ENCODE results near the gene ATP7B. TPM values are rescaled to one million over a fixed set of nuclear protein-coding genes. Genes with fewer than 3 reads are reported as not detected.

Gene ATP7B
- total and polyA plus RNA-seq, 2 of the 4 experiments (the other 2 are of a cell fraction) = 2.7 to 2.9 TPM

GRCh38 chr13:52036037-52036436 is 24.8 kb upstream of the ATP7B start:
- Histone ChIP-seq H3K79me1 (ENCODE audit: low read depth in 1 of 2, low read length in 2 of 2) (peaks cover 5 to 7% of the 10 kb centered on the region in 2 experiments; a peak in 1 of 4 replicates), H3K4me1 (ENCODE audit: control insufficient read depth, insufficient read depth, low read length) (no peaks in the 10 kb centered on the region), H3K27ac (ENCODE audit: insufficient read depth, low read length) (no peak overlapping the region), H3K27me3 (ENCODE audit: control insufficient read depth, insufficient read depth, low read length) (no peaks in the 10 kb centered on the region), H2AFZ (replicated peaks; ENCODE audit: low read length, poor library complexity) (no peak overlapping the region), H3K23ac (ENCODE audit: low read depth, low read length) (no peak overlapping the region), H3K4me2 (ENCODE audit: low read depth, low read length) (no peak overlapping the region), H2AK9ac (replicated peaks; ENCODE audit: low read depth, low read length, poor library complexity) (no peak overlapping the region), H2BK5ac (ENCODE audit: low read depth, low read length, poor library complexity, severe bottlenecking) (no peak overlapping the region), H3K14ac (replicated peaks; ENCODE audit: low read depth, low read length) (no peak overlapping the region), H2BK20ac (ENCODE audit: low read depth, low read length) (no peak overlapping the region), H4K20me1 (ENCODE audit: insufficient read depth, low read length) (no peaks in the 10 kb centered on the region; the same call in 1 of the 2 replicates), H2BK15ac (ENCODE audit: low read depth, low read length) (no peak overlapping the region), H4K5ac (ENCODE audit: low read depth, low read length) (no peak overlapping the region), H3K9me3 (ENCODE audit: control insufficient read depth, insufficient read depth, low read length) (no peaks in the 10 kb centered on the region), H3K36me3 (ENCODE audit: control insufficient read depth, insufficient read depth, low read length) (no peaks in the 10 kb centered on the region), H3K9me1 (ENCODE audit: insufficient read depth, low read length) (no peaks in the 10 kb centered on the region), H3K4me3 (ENCODE audit: insufficient read depth, low read depth, low read length) (no peak overlapping the region), H2AK5ac (ENCODE audit: low read depth, low read length) (no peak overlapping the region), H2BK120ac (ENCODE audit: low read depth, low read length) (no peak overlapping the region), H3K4ac (ENCODE audit: low read depth, low read length) (no peak overlapping the region), H3K18ac (ENCODE audit: low read depth, low read length) (no peak overlapping the region), H4K8ac (ENCODE audit: low read depth in 2 of 2, low read length in 2 of 2) (no peak overlapping the region), H3K56ac (ENCODE audit: extremely low read depth, insufficient read depth, low read length) (no peak overlapping the region), H4K91ac (ENCODE audit: insufficient read depth, low read depth, low read length) (no peak overlapping the region), H3K9ac (ENCODE audit: low read depth, low read length) (no peak overlapping the region)
- intact Hi-C loops (cut with micrococcal nuclease) = no loop called here
- no peak for DNase-seq
- dilution Hi-C loops (cut with HindIII; ENCODE audit: low sequenced_read_pairs, unreplicated experiment) = no loop called here
- no peak for ATAC-seq (ENCODE audit: low read depth)
- WGBS, 2 experiments (ENCODE audit: extremely low coverage in 2 of 2, insufficient read length in 1 of 2) = 89% methylated on average over 1 of the region's 1 CpG; no CpG with 5 or more reads in 1 of the 2 experiments
- no peak for TF ChIP-seq CHD1 (IDR thresholded peaks at IDR 0.05; ENCODE audit: low read depth, low read length)
- TF ChIP-seq CTCF (conservative IDR thresholded peaks at IDR 0.05; ENCODE audit: low read depth, low read length) = no peak
- TF ChIP-seq RFX5 (IDR thresholded peaks at IDR 0.05; ENCODE audit: low read depth, low read length) = no peak
- TF ChIP-seq NFE2L2 (IDR thresholded peaks at IDR 0.05; ENCODE audit: low read depth, low read length) = no peak
- no peak for TF ChIP-seq MAFK (IDR thresholded peaks at IDR 0.05; ENCODE audit: low read depth, low read length)
- TF ChIP-seq MAZ (IDR thresholded peaks at IDR 0.05; ENCODE audit: borderline replicate concordance, low read depth, low read length) = no peak
- no peak for TF ChIP-seq RCOR1 (IDR thresholded peaks at IDR 0.05; ENCODE audit: insufficient replicate concordance, low read length)
- TF ChIP-seq POLR2A (IDR thresholded peaks at IDR 0.05; ENCODE audit: low read depth, low read length) = no peak
- no peak for TF ChIP-seq CEBPB (IDR thresholded peaks at IDR 0.05; ENCODE audit: low read depth, low read length)
- CTCF ChIA-PET = no interaction called here
- in situ Hi-C loops (cut with MboI; ENCODE audit: low sequenced_read_pairs) = no loop called here
- POLR2A ChIA-PET (ENCODE audit: unreplicated experiment) = no interaction called here
- BruUV-seq (replicated peaks) = no TSS peak

Data from IMR-90 (cell line).